Activated B cell treated with CpG ODN at 0.5 μM for 24 hours (primary cell): ENCODE measurements around the gene MAP3K21. TPM values are rescaled to one million over a fixed set of nuclear protein-coding genes. Genes with fewer than 3 reads are reported as not detected.

Experiments
- ATAC-seq: fragments of 200-7000 bp; cut with Tn5 transposase; one replicate; pipeline ENCODE4 v1.10.0; 2021; ENCODE audit warnings: low read depth, mild to moderate bottlenecking, moderate library complexity
- CTCF ChIA-PET: fragments of 350-600 bp; sonication (Branson Sonifier 250); formaldehyde crosslinking; loops from one replicate; lab custom pipeline; 2021; ENCODE audit warnings: antibody characterized with exemption; lab: Charles Lee
- POLR2A ChIA-PET: fragments of 350-600 bp; sonication (Branson Sonifier 250); formaldehyde crosslinking; loops from one replicate; lab custom pipeline; 2021; ENCODE audit warnings: antibody characterized with exemption; lab: Charles Lee
- DNase-seq: peaks from one replicate; pipeline ENCODE4 v3.0.0; 2022
- H3K27ac Mint-ChIP-seq: one replicate; pipeline ENCODE4 v1.8.0; 2020; ENCODE audit warnings: mixed read lengths
- H3K27me3 Mint-ChIP-seq: one replicate; pipeline ENCODE4 v1.8.0; 2021; ENCODE audit warnings: mixed read lengths
- H3K36me3 Mint-ChIP-seq: one replicate; pipeline ENCODE4 v1.8.0; 2021; ENCODE audit warnings: low read depth, mixed read lengths
- H3K4me1 Mint-ChIP-seq: one replicate; pipeline ENCODE4 v1.8.0; 2021; ENCODE audit warnings: mixed read lengths
- H3K4me3 Mint-ChIP-seq: one replicate; pipeline ENCODE4 v1.8.0; 2020; ENCODE audit warnings: mild to moderate bottlenecking, mixed read lengths
- H3K9me3 Mint-ChIP-seq: one replicate; pipeline ENCODE4 v1.8.0; 2020; ENCODE audit warnings: mixed read lengths
- intact Hi-C: fragments of 100-400 bp; cut with micrococcal nuclease; formaldehyde crosslinking; loops from one replicate; pipeline ENCODE4 v1.15.1; 2024
- total RNA-seq: library from RNA; stranded (reverse); gene quantifications from 2 replicates; pipeline ENCODE4 v1.2.3, GENCODE V29; 2022
- TF ChIP-seq, protein P1 (sequence below): fragments of 200-600 bp; IDR thresholded peaks from one replicate; pipeline ENCODE4 v1.8.0; 2022; ENCODE audit warnings: antibody characterized with exemption, mild to moderate bottlenecking

MAP3K21 gene
- total RNA-seq, 1 donor from 2014 or later: 1.5 TPM

DNA sequence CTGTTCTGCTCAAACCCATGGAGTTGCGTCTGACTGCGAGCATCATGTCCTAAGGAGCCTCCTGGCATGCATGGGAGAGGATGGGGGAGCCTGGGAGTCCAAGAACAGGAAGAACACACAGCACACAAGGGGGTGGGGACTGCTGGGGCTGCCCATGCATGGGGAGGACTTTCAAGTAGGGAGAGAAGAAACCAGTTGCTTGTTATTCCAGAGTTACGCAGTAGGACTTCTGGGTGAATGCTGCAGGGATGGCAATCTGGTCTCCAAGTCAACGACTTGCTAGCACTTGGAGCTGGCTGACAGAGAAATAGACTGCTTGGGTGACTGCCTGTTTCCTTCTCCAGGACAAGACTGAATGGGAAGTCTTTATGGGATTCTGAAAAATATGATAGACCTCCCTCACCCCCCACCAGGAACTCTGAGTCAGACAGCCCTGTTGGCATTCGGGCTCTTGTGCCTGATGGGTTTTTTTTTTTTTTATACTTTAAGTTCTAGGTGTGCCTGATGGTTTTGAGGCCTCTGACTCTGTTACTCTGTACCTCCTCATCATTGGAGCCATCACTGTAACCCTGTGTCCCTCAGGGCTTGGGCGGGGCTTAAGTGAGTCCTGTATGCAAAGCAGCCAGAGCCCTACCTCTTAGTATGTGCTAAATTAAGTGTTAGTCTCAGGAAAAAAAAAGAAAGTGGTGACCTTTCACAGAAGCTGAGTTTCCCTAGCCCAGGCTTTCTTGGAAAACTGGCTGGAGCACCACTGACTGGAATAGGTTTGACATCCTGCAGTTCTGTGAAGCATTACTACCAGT is 30.3 kb downstream of the MAP3K21 start:
- TF ChIP-seq, protein P1, sequence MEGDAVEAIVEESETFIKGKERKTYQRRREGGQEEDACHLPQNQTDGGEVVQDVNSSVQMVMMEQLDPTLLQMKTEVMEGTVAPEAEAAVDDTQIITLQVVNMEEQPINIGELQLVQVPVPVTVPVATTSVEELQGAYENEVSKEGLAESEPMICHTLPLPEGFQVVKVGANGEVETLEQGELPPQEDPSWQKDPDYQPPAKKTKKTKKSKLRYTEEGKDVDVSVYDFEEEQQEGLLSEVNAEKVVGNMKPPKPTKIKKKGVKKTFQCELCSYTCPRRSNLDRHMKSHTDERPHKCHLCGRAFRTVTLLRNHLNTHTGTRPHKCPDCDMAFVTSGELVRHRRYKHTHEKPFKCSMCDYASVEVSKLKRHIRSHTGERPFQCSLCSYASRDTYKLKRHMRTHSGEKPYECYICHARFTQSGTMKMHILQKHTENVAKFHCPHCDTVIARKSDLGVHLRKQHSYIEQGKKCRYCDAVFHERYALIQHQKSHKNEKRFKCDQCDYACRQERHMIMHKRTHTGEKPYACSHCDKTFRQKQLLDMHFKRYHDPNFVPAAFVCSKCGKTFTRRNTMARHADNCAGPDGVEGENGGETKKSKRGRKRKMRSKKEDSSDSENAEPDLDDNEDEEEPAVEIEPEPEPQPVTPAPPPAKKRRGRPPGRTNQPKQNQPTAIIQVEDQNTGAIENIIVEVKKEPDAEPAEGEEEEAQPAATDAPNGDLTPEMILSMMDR: no peak
- Mint-ChIP-seq H3K27ac (no peak overlapping the region), H3K4me1 (peaks cover 13% of the 10 kb centered on the region), H3K27me3 (no peaks in the 10 kb centered on the region), H3K36me3 (no peaks in the 10 kb centered on the region), H3K9me3 (no peaks in the 10 kb centered on the region), H3K4me3 (no peak overlapping the region)
- no peak for DNase-seq
- intact Hi-C loops: no loop called here
- ATAC-seq: peak; percentile 50
- ChIA-PET POLR2A (no interaction called here), CTCF (no interaction called here)

DNA sequence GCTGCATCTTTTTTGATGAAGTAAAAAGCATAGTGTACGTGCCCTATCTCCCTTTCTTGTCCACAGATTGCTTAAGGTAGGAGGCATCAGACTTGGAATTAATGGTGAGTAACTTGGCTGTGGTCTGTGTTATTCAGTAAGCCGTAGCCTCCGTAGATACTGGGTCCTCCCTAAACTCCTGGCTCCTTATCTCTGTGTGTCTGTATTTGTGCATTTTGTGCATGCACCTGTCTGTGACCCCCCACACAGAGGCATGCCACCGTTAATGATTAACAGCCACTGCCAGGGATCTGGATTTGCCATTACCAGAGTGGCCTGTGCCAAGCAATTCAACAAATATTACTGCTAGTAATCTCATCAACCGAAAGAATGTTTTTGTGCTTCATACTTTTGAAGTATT is 31.9 kb downstream of the MAP3K21 start:
- intact Hi-C loops: no loop called here
- ATAC-seq: no peak
- ChIA-PET CTCF (no interaction called here), POLR2A (no interaction called here)
- TF ChIP-seq, protein P1: no peak
- H3K4me1 Mint-ChIP-seq: peaks cover 13% of the 10 kb centered on the region
- DNase-seq: no peak
- no peak overlapping the region for H3K27ac Mint-ChIP-seq
- no peaks in the 10 kb centered on the region for H3K27me3 Mint-ChIP-seq
- H3K36me3 Mint-ChIP-seq: no peaks in the 10 kb centered on the region
- no peaks in the 10 kb centered on the region for H3K9me3 Mint-ChIP-seq
- H3K4me3 Mint-ChIP-seq: no peak overlapping the region

DNA sequence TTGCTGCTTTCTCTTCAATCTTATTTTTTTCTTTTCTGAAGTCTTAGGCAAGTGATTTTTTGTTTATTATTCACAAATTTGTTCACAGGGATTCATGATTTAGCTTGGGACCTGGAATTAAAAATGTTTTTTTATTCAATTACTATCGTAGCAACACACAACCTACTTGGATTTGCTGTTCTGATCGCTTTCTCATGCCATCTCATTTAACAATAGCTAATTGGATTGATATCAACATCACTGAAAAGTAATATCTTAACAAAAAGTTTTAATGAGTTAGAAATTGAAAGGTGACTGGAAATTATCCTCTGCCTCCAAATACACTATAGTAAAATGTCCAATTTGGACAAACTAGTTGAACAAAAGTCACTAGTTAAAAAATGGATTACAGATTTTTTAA is 32.4 kb downstream of the MAP3K21 start:
- Mint-ChIP-seq H3K9me3 (no peaks in the 10 kb centered on the region), H3K27ac (no peak overlapping the region), H3K27me3 (no peaks in the 10 kb centered on the region), H3K36me3 (no peaks in the 10 kb centered on the region), H3K4me1 (peaks cover 13% of the 10 kb centered on the region), H3K4me3 (no peak overlapping the region)
- DNase-seq (no peak), ATAC-seq (no peak)
- TF ChIP-seq, protein P1: no peak
- ChIA-PET POLR2A (no interaction called here), CTCF (no interaction called here)
- intact Hi-C loops: no loop called here

DNA sequence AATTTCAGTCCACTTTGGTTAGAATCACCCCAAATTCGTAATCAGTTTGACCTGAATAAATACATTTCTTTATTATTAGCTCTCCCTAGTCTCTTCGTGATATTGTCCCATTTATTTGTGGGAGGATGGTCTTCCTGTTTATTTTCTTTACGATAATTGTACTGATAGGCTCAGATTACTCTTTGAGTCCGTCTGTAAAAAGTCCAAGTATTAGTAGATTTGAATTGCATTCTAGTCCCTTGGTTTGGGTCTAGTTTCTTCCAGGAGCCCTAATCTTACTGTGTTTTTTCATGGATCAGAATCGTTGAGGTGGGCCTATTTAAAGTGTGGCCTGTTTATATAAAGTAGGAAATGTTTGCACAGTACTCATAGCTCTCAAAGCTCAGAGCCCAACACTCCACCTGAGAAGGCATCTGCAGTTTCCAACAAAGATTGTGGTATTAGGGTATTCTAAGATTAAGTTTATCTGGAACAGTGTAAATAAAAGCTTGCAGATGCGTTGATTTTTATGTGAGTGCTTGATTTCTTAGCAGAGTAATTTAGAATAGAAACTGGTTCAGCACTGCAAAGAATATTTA is 33.1 kb downstream of the MAP3K21 start:
- H3K27me3 Mint-ChIP-seq: no peaks in the 10 kb centered on the region
- no peak overlapping the region for H3K27ac Mint-ChIP-seq
- H3K4me1 Mint-ChIP-seq: peaks cover 13% of the 10 kb centered on the region
- H3K36me3 Mint-ChIP-seq: no peaks in the 10 kb centered on the region
- ChIA-PET CTCF (no interaction called here), POLR2A (no interaction called here)
- intact Hi-C loops: no loop called here
- no peak for ATAC-seq
- no peak for DNase-seq
- no peak overlapping the region for H3K4me3 Mint-ChIP-seq
- H3K9me3 Mint-ChIP-seq: no peaks in the 10 kb centered on the region
- TF ChIP-seq, protein P1: no peak

DNA sequence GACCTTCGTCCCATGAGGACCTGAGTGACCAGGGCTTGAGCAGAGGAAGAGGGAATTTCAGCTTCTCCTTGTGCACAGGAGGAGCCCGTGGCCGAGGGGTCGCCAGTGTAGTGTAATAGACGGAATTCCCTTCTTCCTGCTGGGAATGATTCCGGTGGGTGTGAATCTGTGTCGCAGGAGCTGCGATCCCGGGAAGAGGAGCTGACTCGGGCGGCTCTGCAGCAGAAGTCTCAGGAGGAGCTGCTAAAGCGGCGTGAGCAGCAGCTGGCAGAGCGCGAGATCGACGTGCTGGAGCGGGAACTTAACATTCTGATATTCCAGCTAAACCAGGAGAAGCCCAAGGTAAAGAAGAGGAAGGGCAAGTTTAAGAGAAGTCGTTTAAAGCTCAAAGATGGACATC is 34.4 kb downstream of the MAP3K21 start:
- Mint-ChIP-seq H3K27me3 (no peaks in the 10 kb centered on the region), H3K4me3 (no peak overlapping the region), H3K9me3 (no peaks in the 10 kb centered on the region), H3K4me1 (peaks cover 8% of the 10 kb centered on the region), H3K36me3 (no peaks in the 10 kb centered on the region), H3K27ac (no peak overlapping the region)
- TF ChIP-seq, protein P1: no peak
- no peak for DNase-seq
- intact Hi-C loops: no loop called here
- ChIA-PET CTCF (interaction anchor here (1.3 to 1.8 kb wide), 2 partner anchors 17 to 57 kb away, joined by 3 to 7 read pairs; no protein-coding TSS in a partner anchor), POLR2A (no interaction called here)
- ATAC-seq: no peak
